Cerebellar nuclear complex (tissue), 1 donor: ENCODE results near the gene RSL1D1.
"Not testable (repeated sequence)": the region's sequence is repeated elsewhere in the genome, so short reads cannot be mapped to it uniquely, and the experiment has no call there.

Experiments used
- DNase-seq, 2 experiments: peaks; one replicate each; lab custom pipeline; 2025; lab: John Stamatoyannopoulos, UW

Gene RSL1D1

DNA sequence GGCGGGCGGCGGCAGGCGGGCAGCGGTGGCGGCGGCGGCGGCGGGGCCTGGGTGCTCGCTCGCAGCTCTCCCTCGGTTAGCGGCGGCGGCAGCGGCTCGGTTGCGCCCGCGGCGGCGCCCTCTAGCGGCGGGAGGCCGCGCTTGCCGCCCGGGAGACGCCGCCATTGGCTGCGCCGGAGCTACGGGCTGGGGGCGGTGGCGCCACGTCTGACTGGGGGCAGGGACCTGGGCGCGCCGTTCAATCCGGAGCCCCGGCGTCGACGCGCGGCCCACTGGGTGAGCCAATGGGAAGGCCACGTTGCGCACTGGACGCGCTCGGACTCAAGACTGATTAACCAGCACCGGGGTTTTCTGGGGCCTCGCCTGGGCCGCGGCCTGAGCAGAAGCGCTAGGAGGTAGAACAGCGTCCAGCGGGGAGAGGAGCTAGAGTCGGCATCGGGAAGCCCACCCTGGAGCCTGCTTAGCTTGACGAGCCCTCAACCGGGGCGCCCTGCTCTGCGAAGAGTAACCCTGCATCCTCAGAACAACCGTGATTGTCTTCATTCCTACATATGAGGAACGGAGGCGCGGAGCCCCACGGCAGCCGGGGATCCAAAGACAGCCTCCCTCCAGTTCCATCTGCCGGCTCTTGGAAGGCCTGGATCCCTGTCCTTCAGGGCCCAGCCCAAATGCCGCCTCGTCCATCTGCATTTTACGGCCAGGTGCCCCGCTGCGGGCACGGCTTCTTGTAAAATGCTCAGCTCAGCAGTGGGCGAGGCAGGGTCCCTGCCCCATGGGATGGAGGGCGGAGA lies 54.0 kb downstream of the RSL1D1 start, which contains the start of gene ZC3H7A:
Gene ZC3H7A (minus strand): TSS at position 93 of the 791 bp plus-strand sequence. CDS start 14,904 bp downstream, outside the sequence.
- peak; percentile 50 to 75 for DNase-seq

DNA sequence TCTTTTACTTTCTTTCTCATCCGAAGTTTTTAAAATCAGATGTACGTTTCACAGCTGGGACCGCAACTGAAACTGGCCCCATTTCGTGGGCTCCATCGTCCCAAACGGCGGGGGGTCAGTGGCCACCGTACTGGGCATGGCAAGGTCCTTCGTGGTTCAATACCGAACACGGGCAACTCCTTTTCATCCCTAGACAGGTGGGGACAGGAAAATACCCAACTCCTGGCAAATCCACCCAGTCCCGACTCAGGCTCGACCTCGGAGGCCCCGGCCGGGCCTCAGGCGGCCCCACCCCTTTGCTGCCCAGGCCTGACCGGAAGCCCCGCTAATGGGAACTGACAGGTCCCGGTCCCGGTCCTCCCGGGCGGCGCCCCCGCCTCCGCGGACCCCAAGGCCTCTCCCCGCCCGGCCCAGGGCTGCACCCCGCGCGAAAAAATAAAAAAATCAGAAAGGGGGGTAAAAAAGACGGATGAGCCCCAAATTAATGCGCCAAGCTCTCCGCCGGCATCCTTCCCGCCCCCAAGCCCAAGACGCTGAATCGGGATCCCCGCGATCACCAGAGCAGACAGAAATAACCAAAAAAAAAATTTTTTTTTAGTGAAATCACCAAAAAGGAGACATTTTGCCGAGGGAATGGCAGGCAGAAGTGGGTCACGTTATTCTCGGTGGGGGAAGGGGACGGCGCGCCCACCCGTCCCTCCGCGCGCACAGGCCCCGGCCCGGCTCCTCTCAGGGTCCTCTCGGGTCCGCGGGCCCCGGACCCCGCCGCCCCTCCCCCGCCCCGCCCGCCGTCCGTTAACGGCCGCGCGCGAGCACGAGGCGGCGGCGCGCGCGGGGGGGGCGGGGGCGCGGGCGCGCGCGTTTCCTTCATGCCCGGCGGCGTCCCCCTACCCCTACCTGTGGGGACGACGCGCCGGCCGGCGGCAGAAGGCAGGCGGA lies 54.8 kb downstream of the RSL1D1 start:
- DNase-seq = no peak

DNA sequence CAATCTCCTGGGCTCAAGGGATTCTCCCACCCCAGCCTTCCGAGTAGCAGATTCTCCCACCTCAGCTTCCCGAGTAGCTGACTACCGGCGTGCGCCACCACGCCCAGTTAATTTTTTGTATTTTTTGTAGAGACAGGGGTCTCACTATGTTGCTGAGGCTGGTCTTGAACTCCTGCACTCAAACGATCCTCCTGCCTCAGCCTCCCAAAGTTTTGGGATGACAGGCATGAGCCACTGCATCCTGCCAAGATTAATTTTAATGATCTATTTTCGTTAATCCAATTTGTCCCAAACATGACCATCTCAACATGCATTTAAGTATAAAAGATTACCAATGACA lies 55.5 kb downstream of the RSL1D1 start:
- DNase-seq = no peak

DNA sequence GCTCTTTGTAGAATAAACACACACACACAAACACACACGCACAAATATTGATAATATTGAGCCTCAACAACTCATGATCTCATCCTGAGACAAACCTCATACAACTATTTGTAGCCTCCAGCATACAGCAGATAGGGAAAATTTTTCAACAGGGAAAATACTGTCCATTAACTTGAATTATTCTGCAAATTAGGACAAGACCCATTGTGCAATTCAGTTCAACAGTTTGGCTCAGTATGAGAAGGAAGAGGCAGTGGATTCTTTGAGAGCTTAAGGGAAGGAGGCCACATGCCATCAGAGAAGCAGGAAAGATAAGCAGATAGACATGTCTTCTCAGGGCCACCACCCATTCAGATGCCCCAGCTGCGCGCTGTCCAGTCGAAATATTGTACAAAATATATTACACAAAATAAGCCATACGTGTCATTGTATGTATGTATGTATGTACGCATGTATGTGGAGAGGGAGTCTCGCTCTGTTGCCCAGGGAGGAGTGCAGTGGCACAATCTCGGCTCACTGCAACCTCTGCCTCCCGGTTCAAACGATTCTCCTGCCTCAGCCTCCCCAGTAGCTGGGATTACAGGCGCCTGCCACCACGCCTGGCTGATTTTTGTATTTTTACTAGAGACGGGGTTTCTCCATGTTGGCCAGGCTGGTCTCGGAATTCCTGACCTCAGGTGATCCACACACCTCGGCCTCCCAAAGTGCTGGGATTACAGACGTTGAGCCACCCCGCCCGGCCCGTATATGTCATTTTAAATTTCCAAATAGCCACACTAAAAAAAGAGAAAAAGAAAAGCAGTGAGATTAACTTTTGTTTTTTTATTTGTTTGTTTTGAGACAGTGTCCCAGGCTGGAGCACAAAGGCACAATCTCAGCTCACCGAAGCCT lies 56.1 kb downstream of the RSL1D1 start:
- DNase-seq = no peak

DNA sequence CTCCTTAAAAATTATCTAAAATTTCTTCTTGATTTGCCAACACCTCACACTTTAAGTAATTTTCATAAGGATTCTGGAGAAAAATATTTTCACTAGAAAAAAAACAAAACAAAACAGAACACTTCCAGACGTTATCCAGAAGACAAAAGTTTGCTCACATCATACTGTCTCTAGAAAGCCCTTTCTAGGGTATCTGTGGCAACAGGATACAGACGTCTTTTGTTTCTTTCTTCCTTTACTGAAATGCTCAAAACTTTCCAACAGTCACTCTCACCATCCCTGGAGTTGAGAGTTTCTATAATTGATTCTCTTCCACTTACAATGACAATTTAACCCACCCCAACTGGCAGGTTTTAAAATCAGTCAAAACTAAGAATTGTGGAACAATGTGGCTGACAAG lies 56.9 kb downstream of the RSL1D1 start:
- DNase-seq = no peak

DNA sequence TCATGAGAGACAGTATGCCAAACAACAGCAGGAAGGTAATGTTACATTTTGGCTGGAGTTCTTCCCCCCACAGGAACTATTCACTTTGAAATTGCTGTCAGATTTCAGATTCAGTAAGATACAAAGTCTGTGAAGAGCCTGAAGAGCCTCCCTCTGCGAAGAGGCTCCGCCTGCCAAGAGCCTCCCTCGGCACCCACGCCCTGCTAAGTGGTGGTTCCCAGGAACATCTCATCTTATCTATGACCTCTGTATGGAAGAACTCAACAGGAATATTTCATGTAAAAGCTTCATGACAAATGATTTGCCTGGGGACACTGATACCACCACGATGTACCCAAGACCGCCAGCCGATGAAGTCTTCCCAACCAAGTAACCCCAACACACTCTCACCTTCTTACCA lies 57.5 kb downstream of the RSL1D1 start:
- DNase-seq = no peak

DNA sequence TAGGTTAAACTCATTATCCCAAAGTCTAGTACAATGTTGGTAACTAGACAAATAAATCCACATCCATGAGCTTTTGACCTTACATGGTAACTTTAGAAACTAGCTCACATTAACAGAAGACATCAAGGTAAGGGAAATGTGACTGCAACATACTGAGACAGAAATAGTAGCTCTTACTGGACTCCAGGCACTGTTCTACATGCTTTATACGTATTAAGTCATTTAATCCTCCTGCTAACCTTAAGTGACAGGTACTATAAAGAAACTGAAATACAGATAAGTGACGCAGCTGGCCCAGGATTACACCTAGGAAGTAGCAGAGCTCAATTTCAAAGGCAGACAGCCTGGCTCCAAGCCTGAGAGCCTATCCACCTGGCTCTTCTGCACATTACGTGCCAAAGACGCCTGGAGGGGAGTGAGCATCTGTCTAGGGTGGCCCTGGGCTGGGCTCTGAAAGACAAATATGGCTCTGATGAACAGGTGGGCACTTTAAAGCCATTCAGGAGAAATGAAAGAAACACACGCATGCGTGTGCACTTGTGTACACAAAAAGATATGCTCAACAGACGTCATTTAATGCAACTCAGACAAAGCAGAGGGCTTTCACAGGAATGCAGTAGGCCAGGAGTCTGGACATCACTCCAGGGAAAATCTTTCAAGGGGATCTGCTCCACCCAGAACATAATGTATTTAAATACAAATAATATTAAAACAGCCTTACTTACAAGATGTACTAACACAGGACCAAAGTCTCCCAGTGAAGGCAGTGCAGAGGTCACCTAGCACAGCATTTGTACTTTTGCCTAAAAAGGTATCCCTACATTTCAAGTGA lies 58.7 kb downstream of the RSL1D1 start:
- no peak for DNase-seq

DNA sequence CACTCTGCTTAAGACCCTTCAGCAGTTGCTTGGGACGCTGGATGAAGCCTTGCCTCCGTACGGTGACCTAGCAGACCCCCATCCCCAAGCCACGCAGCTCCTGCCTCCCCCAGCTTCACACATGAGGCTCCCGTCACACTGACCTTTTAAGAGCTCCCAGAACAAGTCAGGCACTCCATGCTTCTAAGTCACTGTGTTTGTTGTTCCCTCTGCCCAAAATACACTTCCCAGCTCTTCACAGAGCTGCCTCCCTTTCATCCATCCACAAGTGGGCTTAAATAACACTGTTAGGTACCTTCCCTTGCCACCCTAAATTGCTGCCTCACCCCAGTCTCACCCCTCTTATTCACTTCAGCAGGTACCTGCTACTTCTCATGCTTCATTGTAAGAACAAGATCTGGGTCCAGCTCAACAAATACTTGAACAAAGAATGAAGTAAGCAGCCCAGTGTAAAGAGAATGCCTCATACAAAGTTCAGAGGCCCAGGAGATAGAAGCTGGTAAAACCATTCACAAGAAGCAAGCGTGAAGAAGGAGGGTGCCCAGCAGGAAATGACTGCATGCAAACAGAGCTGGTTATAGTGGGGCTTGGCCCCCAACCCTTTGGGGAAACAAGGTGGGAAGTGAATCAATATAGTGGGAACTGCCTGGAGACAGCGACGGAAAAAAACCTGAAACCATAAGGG lies 60.1 kb downstream of the RSL1D1 start:
- no peak for DNase-seq

DNA sequence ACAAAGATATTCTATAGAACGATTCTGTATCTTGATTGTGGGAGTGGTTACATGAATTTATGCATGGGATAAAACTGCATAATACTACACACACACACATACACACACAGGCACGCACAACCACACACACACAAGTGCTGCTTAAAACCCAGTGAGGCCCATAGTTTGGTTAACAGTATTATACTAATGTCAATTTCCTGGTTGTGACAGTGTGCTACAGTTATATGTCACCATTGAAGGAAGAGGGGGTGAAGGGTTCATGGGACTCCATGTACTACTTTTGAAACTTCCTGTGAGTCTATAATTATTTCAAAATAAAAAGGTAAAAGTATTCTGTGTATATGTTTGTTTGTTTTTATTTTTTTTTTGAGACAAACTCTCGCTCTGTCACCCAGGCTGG lies 62.4 kb downstream of the RSL1D1 start:
- DNase-seq = no peak

DNA sequence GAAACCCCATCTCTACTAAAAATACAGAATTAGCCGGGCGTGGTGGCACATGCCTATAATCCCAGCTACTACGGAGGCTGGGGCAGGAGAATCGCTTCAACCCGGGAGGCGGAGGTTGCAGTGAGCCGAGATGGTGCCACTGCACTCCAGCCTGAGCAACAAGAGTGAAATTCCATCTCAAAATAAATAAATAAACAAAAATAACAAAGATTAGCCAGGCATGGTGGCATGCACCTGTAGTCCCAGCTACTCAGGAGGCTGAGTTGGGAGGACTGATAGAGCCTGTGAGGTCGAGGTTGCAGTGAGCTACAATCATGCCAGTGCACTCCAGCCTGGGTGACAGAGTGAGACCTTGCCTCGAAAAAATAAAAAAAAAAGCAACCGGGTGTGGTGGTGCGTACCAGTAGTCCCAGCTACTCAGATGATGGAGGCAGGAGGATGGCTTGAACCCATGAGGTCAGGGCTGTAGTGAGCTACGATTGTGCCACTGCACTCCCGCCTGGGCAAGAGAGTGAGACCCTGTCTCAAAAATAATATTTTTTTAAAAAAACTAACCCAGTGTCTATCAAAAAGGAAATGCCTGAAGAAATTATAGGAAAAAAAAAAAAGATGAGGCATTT lies 66.3 kb downstream of the RSL1D1 start:
- DNase-seq = not testable (repeated sequence)

DNA sequence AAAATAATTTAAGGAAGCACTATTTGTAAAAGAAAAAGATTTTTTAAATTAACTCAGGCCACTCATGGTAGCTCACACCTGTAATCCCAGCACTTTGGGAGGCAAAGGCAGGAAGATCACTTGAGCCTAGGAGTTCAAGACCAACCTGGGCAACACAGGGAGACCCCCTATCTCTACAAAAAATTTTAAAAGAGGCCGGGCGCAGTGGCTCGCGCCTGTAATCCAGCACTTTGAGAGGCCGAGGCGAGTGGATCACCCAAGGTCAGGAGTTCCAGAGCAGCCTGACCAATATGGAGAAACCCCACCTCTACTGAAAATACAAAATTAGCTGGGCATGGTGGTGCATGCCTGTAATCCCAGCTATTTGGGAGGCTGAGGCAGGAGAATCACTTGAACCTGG lies 67.0 kb downstream of the RSL1D1 start:
- not testable (repeated sequence) for DNase-seq

DNA sequence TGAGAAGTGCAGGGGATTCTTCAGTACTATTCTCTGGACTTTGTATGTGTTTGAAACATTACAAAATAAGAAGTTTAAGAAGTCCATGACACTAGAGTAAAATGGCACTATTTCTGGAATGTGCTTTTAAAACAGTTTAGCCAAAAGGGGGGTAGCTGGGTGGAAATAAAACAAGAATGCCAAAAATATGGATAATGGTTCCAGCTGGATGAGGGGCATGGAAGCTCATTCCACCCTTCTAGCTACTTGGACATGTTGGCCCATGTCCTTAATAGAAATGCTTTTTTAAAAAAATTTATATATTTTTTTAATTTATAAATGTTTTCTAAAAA lies 67.3 kb downstream of the RSL1D1 start:
- no peak for DNase-seq
